DOHH2 (cell line): ENCODE results near the gene NPLOC4.
A peak's percentile ranks its signal among the peaks of the same experiment; 100 is the strongest.

Experiments used
- H3F3A ChIP-seq: fragments of 200-600 bp; sonication (generic), shearing (Covaris generic); 2 replicates; pipeline ENCODE4 v1.6.0; 2016; ENCODE audit warnings: antibody characterized with exemption, mild to moderate bottlenecking; ENCODE audit not compliant: control insufficient read depth, insufficient read depth
- H3K27ac ChIP-seq: fragments of 200-600 bp; sonication (generic); 2 replicates; pipeline ENCODE4 v1.5.1; 2014; ENCODE audit warnings: low read depth, mild to moderate bottlenecking, low read length, moderate library complexity
- H3K27me3 ChIP-seq: fragments of 200-600 bp; sonication (generic); 2 replicates; pipeline ENCODE4 v1.6.1; 2014; ENCODE audit warnings: mild to moderate bottlenecking, low read length, mixed read lengths; ENCODE audit not compliant: control insufficient read depth
- H3K36me3 ChIP-seq: fragments of 200-600 bp; sonication (generic); 2 replicates; pipeline ENCODE4 v1.6.1; 2014; ENCODE audit warnings: mild to moderate bottlenecking, low read length, moderate library complexity, mixed read lengths; ENCODE audit not compliant: control insufficient read depth
- H3K4me1 ChIP-seq: fragments of 200-600 bp; sonication (generic); 2 replicates; pipeline ENCODE4 v1.6.1; 2014; ENCODE audit warnings: mild to moderate bottlenecking, low read length, mixed read lengths; ENCODE audit not compliant: control insufficient read depth
- H3K4me2 ChIP-seq: fragments of 200-600 bp; sonication (generic); 2 replicates; pipeline ENCODE4 v1.6.0; 2014; ENCODE audit warnings: mild to moderate bottlenecking, low read length, moderate library complexity
- H3K4me3 ChIP-seq: fragments of 200-600 bp; sonication (generic); 2 replicates; pipeline ENCODE4 v1.5.1; 2014; ENCODE audit warnings: mild to moderate bottlenecking, low read length, mixed read lengths
- H3K79me2 ChIP-seq: fragments of 200-600 bp; sonication (generic); 2 replicates; pipeline ENCODE4 v1.6.1; 2014; ENCODE audit warnings: mild to moderate bottlenecking, low read length, mixed read lengths; ENCODE audit not compliant: control insufficient read depth
- H3K9me2 ChIP-seq: fragments of 200-600 bp; sonication (generic); replicated peaks from 2 replicates; pipeline ENCODE4 v1.6.1; 2014; ENCODE audit warnings: mild to moderate bottlenecking, low read length, mixed read lengths; ENCODE audit not compliant: control insufficient read depth
- H3K9me3 ChIP-seq: fragments of 200-600 bp; sonication (generic); 2 replicates; pipeline ENCODE4 v1.6.1; 2014; ENCODE audit warnings: antibody characterized with exemption, low read length, mixed read lengths; ENCODE audit not compliant: control insufficient read depth, insufficient read depth
- H4K20me1 ChIP-seq: fragments of 200-600 bp; sonication (generic); 2 replicates; pipeline ENCODE4 v1.6.0; 2014; ENCODE audit warnings: low read depth, mild to moderate bottlenecking, antibody characterized with exemption, low read length, moderate library complexity; ENCODE audit not compliant: control insufficient read depth, insufficient read depth
- CTCF ChIP-seq: fragments of 200-600 bp; sonication (generic); IDR thresholded peaks from one replicate; pipeline ENCODE4 v1.5.1; 2014; ENCODE audit warnings: antibody characterized with exemption, mild to moderate bottlenecking, low read depth, low read length; ENCODE audit not compliant: poor library complexity, severe bottlenecking
- EZH2phosphoT487 ChIP-seq: fragments of 200-600 bp; sonication (generic); IDR thresholded peaks from 2 replicates; pipeline ENCODE4 v1.6.1; 2017; ENCODE audit warnings: borderline replicate concordance, mild to moderate bottlenecking, antibody characterized with exemption, low read length, moderate library complexity, mixed read lengths

Gene NPLOC4

GRCh38 chr17:81556175-81556691, 80.7 kb downstream of the NPLOC4 start:
- no peak overlapping the region for H3K4me2 ChIP-seq
- peaks cover 9% of the 10 kb centered on the region for H3K79me2 ChIP-seq
- 0 out of 2 replicates have a peak, but pooled peaks cover under 1% of the 10 kb centered on the region for H4K20me1 ChIP-seq
- H3K27me3 ChIP-seq, result no peaks in the 10 kb centered on the region
- peaks cover 32% of the 10 kb centered on the region for H3K36me3 ChIP-seq
- H3K4me3 ChIP-seq, result no peak overlapping the region
- H3K27ac ChIP-seq, result no peak overlapping the region
- peaks cover 25% of the 10 kb centered on the region for H3K4me1 ChIP-seq
- TF ChIP-seq EZH2phosphoT487 (no peak), CTCF (no peak)
- no peaks in the 10 kb centered on the region for H3K9me2 ChIP-seq
- H3F3A ChIP-seq, result peaks cover 8% of the 10 kb centered on the region
- H3K9me3 ChIP-seq, result no peaks in the 10 kb centered on the region

DNA sequence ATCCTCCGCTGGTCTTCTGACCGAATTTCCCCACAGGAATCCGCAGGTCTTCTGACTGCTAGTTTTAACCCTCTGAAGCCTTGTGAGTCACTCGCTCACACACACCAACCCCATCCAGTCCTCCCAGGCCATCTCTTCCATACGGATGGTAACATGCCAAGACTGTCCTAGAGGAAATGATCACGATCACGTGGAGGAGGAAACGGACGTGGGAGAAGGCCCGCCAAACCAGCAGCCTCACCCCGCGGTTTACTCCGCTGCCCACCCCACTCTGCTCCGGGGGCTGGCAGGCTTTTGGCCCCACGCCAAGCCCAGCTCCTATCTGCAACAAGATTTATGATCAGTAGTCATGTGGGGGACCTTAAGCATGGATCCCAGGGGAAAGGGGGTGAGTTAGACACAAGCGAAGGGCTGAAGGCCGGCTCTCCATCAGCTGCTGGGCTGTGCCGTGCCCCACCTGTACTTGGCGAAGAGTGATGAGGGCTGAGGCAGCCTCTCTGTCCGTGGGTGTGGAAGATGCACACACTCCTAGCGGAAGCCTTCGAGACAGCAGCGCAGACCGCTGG, 83.2 kb downstream of the NPLOC4 start:
- Histone ChIP-seq H3F3A (peaks cover 7% of the 10 kb centered on the region), H3K4me1 (peaks cover 29% of the 10 kb centered on the region), H3K4me3 (peak overlapping the region; percentile 93), H3K9me3 (no peaks in the 10 kb centered on the region), H3K79me2 (peaks cover 32% of the 10 kb centered on the region), H3K36me3 (peaks cover 44% of the 10 kb centered on the region), H4K20me1 (0 out of 2 replicates have a peak, but pooled peaks cover 5% of the 10 kb centered on the region), H3K27ac (peak overlapping the region; percentile 73), H3K27me3 (no peaks in the 10 kb centered on the region), H3K9me2 (no peaks in the 10 kb centered on the region), H3K4me2 (peak overlapping the region; percentile 99)
- peak; percentile 5 for TF ChIP-seq CTCF
- TF ChIP-seq EZH2phosphoT487, result no peak

- Histone ChIP-seq H3K9me3 (no peaks in the 10 kb centered on the region), H3K36me3 (peaks cover 39% of the 10 kb centered on the region), H3K4me2 (peak overlapping the region; percentile 99), H3K79me2 (peaks cover 32% of the 10 kb centered on the region), H3K27me3 (no peaks in the 10 kb centered on the region), H3F3A (peaks cover 7% of the 10 kb centered on the region), H3K4me3 (peak overlapping the region; percentile 93), H3K27ac (peak overlapping the region; percentile 73), H3K9me2 (no peaks in the 10 kb centered on the region), H4K20me1 (0 out of 2 replicates have a peak, but pooled peaks cover 5% of the 10 kb centered on the region), H3K4me1 (peaks cover 29% of the 10 kb centered on the region)
- TF ChIP-seq EZH2phosphoT487, result no peak
- peak; percentile 38 for TF ChIP-seq CTCF
Measured at GRCh38 chr17:81553018-81553615, 83.8 kb downstream of the NPLOC4 start.
